ENCODE results near the gene RALGDS.
"Not testable (repeated sequence)": the region's sequence is repeated elsewhere in the genome, so short reads cannot be mapped to it uniquely, and the experiment has no call there.

RALGDS gene

DNA sequence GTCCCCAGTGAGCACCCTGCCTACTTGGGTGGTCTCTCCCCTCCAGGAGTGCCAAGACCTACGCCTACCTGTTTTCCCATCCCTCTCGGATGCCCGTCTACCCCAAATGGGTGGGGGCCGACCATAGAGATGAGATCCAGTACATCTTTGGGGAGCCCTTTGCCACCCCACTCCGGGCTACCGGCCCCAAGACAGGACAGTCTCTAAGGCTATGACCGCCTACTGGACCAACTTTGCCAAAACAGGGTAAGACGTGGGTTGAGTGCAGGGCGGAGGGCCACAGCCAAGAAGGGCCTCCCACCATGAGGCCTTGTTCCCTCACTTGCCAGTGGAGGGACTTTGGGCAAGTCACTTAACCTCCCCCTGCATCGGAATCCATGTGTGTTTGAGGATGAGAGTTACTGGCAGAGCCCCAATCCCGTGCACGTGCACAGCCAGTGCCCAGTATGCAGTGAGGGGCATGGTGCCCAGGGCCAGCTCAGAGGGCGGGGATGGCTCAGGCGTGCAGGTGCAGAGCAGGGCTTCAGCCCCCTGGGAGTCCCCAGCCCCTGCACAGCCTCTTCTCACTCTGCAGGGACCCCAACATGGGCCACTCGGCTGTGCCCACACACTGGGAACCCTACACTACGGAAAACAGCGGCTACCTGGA is 34.7 kb downstream of the RALGDS start:
- DNase-seq = not testable (repeated sequence)

DNA sequence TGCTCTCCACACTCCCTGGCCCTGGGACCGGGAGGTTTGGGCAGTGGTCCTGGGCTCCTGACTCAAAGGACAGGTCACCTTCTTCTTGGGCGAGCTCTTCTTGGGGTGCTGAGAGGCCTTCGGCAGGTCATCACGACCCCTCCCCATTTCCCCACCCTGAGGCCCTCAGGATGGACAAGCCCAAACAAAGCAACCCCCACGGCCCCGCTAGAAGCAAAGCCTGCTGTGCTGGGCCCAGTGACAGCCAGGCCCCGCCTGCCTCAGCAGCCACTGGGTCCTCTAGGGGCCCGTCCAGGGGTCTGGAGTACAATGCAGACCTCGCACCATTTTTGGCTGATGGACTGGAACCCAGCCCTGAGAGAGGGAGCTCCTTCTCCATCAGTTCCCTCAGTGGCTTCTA is 37.4 kb downstream of the RALGDS start:
- DNase-seq = not testable (repeated sequence)

DNA sequence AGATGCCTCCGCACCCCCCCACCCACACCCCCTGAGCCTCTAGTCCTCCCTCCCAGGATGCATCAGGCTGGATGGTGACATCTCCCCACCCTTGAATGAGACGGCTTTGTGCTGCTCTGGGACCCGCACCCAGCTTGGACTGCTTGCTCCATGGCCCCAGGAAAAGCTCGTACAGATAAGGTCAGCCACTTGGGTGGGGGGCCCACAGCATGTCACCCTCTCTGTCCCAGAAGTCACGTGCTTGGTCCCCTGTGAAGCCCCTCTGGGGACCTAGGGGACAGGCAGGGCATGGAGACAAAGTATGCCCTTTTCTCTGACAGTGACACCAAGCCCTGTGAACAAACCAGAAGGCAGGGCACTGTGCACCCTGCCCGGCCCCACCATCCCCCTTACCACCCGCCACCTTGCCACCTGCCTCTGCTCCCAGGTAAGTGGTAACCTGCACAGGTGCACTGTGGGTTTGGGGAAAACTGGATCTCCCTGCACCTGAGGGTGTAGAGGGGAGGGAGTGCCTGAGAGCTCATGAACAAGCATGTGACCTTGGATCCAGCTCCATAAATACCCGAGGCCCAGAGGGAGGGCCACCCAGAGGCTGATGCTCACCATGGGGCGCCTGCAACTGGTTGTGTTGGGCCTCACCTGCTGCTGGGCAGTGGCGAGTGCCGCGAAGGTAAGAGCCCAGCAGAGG is 38.9 kb downstream of the RALGDS start:
- DNase-seq = not testable (repeated sequence)

DNA sequence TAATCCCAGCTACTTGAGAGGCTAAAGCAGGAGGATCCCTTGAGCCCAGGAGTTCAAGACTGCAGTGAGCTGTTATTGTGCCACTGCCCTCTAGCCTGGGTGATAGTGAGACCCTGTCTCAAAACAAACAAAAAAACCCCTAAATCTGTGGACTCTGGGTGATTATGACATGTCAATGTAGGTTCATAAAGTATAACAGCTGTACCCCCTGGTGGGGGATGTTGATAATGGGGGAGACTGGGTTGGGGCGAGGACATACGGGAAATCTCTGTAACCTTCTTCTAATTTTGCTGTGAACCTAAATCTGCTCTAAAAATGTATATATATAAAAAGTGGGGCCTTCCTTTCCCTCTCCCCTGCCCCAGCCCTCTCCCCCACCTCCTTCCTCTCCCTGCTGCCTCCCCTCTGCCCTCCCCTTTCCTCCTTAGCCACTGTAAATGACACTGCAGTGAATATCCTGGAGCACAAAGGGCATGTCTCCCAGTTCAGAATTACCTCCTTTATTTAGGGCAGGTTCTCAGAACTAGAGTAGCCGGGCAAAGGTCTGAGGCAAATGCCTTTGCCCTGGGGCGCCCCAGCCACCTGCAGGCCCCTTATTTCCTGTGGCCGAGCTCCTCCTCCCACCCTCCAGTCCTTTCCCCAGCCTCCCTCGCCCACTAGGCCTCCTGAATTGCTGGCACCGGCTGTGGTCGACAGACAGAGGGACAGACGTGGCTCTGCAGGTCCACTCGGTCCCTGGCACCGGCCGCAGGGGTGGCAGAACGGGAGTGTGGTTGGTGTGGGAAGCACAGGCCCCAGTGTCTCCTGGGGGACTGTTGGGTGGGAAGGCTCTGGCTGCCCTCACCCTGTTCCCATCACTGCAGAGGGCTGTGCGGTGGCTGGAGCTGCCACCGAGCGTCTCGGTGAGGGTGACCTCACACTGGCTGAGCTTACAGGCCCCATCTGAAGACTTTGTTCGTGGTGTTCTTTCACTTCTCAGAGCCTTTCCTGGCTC is 40.0 kb downstream of the RALGDS start:
- DNase-seq = not testable (repeated sequence)

DNA sequence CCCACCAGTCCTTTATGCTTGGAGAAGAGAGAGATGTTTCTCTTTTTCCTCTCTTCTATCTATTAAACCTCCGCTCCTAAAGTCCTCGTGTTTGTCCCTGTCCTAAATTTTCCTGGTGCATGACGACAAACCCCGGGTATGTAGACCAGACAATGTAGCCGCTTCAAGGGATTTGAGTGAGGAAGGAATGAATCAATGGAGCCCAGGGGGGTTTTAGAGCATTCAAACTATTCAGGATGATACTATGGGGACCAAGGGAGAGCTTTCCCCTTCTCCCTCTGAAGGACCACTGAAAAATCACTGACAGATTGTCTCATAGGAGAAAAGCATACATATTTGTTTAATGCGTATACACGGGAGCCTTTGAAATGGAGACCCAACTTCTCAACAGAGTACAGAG is 40.9 kb downstream of the RALGDS start:
- no peak for DNase-seq

DNA sequence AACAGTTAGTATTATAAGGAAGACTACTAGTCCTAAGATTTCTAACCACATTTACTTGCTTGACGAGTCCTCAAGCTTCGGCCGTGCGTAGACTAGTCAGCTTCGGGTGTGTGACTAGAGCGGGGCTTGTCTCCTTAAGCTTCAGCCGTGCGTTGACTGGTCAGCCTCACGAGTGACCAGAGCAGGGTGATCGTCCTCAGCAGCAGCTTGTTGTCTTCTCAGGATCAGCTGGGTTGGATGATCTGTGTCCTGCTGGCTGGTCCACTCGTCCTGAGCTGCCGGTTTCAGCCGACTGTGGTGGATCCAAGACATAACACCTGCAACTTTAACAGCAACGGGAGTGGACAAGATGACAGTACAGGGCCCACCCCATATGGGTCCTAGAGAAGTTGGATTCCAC is 42.6 kb downstream of the RALGDS start:
- no peak for DNase-seq

DNA sequence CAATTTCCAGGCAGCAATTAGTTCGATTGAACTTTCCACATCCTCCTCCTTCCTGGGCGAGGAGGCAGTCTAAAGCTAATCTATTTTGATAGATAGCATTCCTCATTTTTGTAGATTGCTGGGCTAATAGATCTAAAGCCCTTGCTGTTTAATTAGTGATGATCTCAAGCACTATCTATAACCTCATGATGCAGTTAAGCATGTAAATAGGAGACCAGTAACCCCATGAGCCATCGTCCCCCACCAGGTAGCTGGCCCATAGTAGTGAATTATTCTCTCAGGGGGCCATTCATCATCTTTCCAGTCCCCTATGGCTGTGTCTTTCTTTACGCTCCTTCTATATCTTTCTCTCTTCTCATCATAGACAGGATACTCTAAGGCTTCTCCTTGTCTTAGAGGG is 44.3 kb downstream of the RALGDS start:
- no peak for DNase-seq

DNA sequence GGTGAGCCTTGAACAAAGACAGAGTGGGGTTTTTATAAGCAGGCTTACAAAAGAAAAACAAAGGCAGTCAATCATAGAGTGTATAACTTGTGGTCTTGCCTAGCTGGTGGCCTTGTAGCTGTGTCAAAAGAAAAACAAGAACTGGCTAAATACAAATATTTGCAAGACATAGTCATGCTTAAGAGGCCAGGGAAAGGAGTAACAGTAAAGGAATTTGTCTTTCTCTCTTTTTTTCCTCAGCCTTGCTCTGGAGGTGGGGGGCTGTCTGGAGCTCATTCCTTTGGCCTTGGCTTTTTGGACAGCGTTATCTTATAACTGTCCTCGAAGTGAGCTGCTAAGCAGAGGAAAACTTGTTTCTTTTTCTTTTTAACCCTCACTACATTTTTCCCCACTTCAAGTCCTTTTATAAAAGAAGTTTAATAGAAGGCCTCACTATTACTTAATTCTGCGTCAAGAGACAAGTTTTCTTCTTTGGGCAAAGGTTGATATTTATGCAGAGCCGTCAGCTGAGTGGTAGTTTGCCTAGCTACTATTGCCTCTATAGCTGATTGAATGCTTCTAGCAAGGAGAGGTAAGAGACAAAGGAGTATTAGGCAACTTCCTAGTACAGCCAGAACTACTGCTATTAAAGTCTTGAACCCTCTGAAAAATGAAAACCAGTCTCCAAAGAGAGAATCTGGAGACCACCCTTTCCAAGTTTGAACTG is 45.0 kb downstream of the RALGDS start:
- DNase-seq = no peak

DNA sequence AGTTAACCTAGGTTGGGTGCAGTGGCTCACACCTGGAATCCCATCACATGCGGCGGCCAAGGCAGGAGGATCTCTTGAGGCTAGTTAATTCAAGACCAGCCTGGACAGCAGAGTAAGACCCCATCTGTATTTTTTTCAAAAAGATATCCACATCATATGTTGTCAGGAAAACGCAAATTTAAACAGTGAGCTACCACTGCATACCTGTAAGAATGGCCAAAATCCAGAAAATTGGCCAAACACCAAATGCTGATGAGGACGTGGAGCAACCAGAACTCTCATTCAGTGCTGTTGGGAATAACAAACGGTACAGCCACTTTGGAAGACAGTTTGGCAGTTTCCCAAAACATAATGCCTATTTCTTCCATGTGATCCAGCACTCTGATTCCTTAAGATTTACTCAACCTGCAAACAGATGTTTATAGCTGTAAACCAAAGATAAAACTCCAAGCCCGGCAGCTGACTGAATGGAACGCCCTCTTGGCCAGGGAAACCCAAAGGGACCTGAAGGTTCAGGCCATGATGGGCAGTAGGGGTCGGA is 46.9 kb downstream of the RALGDS start:
- DNase-seq = no peak

DNA sequence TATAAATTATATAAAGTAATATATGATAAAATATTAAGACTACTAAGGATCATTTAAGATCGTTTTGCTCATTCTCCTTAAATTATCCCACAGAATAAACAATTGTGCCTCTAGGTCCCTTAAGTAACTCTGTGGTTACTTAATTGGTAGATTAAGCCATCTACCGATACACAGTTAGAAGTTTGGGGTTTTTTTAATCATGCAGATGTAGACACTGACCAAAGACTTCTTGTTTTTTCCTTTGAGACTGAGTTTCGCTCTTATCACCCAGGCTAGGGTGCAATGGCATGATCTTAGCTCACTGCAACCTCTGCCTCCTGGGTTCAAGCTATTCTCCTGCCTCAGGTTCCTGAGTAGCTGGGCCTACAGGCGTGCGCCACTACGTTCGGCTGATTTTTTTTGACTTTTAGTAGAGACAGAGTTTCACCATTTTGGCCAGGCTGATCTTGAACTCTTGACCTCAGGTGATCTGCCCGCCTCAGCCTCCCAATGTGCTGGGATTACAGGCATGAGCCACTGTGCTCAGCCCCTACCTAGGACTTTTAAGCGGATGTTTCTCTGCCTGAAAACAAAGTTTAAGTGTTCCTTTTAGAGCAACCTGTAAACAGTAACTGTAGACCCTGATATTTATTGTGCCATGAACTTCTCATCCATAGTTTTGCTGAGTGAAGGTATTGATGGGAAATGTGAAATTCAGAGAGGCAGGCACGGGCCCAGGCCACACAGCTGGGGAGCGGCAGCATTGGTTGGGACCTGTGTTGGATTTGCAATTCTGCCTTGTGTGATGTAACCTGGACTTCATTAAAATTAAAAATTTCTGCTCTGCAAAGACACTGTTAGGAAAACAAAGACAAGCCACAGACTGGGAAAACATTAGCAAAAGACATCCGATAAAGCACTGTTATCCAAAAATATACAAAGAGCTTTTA is 47.7 kb downstream of the RALGDS start:
- DNase-seq = peak; percentile 5 to 7

DNA sequence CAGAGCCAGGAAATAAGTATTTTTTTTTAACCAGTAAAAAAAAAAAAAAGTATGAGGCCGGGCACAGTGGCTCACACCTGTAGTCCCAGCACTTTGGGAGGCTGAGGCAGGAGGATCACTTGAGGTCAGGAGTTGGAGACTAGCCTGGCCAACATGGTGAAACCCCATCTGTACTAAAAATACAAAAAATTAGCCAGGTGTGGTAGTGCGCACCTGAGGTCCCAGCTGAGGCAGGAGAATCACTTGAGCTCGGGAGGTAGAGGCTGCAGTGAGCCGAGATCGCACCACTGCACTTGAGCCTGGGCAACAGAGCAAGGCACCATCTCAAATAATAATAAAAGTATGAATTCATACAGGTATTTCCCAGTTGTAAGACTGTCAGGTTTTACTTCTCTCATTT is 48.8 kb downstream of the RALGDS start:
- not testable (repeated sequence) for DNase-seq

DNA sequence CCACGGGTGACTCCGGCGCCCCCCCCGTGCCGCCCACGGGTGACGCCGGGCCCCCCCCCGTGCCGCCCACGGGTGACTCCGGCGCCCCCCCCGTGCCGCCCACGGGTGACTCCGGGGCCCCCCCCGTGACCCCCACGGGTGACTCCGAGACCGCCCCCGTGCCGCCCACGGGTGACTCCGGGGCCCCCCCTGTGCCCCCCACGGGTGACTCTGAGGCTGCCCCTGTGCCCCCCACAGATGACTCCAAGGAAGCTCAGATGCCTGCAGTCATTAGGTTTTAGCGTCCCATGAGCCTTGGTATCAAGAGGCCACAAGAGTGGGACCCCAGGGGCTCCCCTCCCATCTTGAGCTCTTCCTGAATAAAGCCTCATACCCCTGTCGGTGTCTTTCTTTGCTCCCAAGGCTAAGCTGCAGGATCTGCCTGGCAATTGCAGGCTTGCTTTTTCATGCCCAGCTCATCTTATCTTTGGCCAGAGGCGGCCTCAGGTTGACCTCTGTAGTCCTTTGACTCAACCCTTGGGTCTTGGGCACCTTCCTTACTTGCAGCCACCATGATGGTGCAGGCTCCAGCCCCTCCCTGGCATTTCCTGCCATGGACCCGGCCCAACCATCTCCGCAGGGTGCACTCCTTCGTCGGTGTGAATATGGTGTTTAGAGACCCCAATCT is 49.4 kb downstream of the RALGDS start:
- DNase-seq = no peak

DNA sequence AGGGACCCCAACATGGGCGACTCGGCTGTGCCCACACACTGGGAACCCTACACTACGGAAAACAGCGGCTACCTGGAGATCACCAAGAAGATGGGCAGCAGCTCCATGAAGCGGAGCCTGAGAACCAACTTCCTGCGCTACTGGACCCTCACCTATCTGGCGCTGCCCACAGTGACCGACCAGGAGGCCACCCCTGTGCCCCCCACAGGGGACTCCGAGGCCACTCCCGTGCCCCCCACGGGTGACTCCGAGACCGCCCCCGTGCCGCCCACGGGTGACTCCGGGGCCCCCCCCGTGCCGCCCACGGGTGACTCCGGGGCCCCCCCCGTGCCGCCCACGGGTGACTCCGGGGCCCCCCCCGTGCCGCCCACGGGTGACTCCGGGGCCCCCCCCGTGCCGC is 50.1 kb downstream of the RALGDS start:
- DNase-seq = not testable (repeated sequence)

DNA sequence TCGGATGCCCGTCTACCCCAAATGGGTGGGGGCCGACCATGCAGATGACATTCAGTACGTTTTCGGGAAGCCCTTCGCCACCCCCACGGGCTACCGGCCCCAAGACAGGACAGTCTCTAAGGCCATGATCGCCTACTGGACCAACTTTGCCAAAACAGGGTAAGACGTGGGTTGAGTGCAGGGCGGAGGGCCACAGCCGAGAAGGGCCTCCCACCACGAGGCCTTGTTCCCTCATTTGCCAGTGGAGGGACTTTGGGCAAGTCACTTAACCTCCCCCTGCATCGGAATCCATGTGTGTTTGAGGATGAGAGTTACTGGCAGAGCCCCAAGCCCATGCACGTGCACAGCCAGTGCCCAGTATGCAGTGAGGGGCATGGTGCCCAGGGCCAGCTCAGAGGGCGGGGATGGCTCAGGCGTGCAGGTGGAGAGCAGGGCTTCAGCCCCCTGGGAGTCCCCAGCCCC is 50.5 kb downstream of the RALGDS start:
- DNase-seq = not testable (repeated sequence)

DNA sequence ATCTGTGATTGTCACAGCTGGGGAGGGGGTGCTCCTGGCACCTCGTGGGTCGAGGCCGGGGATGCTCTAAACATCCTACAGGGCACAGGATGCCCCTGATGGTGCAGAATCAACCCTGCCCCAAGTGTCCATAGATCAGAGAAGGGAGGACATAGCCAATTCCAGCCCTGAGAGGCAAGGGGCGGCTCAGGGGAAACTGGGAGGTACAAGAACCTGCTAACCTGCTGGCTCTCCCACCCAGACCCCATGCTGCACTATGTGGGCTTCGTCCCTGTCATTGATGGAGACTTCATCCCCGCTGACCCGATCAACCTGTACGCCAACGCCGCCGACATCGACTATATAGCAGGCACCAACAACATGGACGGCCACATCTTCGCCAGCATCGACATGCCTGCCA is 52.6 kb downstream of the RALGDS start:
- DNase-seq = not testable (repeated sequence)

DNA sequence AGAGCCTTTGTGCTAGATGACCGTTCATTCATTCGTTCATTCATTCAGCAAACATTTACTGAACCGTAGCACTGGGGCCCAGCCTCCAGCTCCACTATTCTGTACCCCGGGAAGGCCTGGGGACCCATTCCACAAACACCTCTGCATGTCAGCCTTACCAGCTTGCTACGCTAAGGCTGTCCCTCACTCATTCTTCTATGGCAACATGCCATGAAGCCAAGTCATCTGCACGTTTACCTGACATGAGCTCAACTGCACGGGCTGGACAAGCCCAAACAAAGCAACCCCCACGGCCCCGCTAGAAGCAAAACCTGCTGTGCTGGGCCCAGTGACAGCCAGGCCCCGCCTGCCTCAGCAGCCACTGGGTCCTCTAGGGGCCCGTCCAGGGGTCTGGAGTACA is 53.2 kb downstream of the RALGDS start:
- no peak for DNase-seq

DNA sequence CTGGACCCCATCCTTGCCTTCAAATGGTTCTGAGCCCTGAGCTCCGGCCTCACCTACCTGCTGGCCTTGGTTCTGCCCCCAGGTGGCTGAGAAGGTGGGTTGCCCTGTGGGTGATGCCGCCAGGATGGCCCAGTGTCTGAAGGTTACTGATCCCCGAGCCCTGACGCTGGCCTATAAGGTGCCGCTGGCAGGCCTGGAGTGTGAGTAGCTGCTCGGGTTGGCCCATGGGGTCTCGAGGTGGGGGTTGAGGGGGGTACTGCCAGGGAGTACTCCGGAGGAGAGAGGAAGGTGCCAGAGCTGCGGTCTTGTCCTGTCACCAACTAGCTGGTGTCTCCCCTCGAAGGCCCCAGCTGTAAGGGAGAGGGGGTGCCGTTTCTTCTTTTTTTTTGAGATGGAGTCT is 54.0 kb downstream of the RALGDS start:
- no peak for DNase-seq

DNA sequence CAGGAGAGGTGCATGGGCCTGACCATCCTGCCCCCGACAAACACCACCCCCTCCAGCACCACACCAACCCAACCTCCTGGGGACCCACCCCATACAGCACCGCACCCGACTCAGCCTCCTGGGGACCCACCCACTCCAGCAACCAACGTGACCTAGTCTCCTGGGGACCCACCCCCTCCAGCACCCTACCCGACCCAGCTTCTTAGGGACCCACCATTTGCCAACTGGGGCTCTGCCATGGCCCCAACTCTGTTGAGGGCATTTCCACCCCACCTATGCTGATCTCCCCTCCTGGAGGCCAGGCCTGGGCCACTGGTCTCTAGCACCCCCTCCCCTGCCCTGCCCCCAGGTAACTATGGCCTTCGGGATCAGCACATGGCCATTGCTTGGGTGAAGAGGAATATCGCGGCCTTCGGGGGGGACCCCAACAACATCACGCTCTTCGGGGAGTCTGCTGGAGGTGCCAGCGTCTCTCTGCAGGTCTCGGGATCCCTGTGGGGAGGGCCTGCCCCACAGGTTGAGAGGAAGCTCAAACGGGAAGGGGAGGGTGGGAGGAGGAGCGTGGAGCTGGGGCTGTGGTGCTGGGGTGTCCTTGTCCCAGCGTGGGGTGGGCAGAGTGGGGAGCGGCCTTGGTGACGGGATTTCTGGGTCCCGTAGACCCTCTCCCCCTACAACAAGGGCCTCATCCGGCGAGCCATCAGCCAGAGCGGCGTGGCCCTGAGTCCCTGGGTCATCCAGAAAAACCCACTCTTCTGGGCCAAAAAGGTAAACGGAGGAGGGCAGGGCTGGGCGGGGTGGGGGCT is 54.7 kb downstream of the RALGDS start:
- DNase-seq = no peak

DNA sequence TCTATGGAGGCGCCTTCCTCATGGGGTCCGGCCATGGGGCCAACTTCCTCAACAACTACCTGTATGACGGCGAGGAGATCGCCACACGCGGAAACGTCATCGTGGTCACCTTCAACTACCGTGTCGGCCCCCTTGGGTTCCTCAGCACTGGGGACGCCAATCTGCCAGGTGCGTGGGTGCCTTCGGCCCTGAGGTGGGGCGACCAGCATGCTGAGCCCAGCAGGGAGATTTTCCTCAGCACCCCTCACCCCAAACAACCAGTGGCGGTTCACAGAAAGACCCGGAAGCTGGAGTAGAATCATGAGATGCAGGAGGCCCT is 56.0 kb downstream of the RALGDS start:
- DNase-seq = no peak
